HCT116 (cell line): Measurements from ENCODE around the gene BPIFB4.

ENCODE experiments used
- CBX3 ChIP-seq: IDR thresholded peaks from 2 replicates; pipeline ENCODE4 v1.6.1; 2012; ENCODE audit warnings: low read depth
- EGR1 ChIP-seq: IDR thresholded peaks from 2 replicates; pipeline ENCODE4 v1.6.1; 2012; ENCODE audit warnings: low read depth
- EZH2 ChIP-seq: fragments of 200-600 bp; sonication (generic); IDR thresholded peaks from 2 replicates; pipeline ENCODE4 v1.6.1; 2017; ENCODE audit warnings: antibody characterized with exemption, mixed run types
- JUND ChIP-seq: IDR thresholded peaks from 2 replicates; pipeline ENCODE4 v1.6.1; 2012
- MAX ChIP-seq: IDR thresholded peaks from 2 replicates; pipeline ENCODE4 v1.6.1; 2012
- POLR2A ChIP-seq: IDR thresholded peaks from 2 replicates; pipeline ENCODE4 v1.7.0; 2011; ENCODE audit warnings: borderline replicate concordance; ENCODE audit not compliant: insufficient read depth, insufficient read length; ENCODE audit errors: extremely low read depth
- POLR2AphosphoS5 ChIP-seq: IDR thresholded peaks from 2 replicates; pipeline ENCODE4 v1.6.1; 2011; ENCODE audit warnings: mild to moderate bottlenecking, low read depth, low read length, moderate library complexity
- SP1 ChIP-seq: IDR thresholded peaks from 2 replicates; pipeline ENCODE4 v1.6.1; 2012; ENCODE audit warnings: low read depth
- ZBTB33 ChIP-seq: IDR thresholded peaks from 2 replicates; pipeline ENCODE4 v1.6.1; 2011; ENCODE audit warnings: mild to moderate bottlenecking, low read length, moderate library complexity; ENCODE audit not compliant: insufficient replicate concordance; ENCODE audit errors: extremely low read depth
- ZNF274 ChIP-seq: fragments of 200-500 bp; sonication (Bioruptor generic); IDR thresholded peaks from 2 replicates; pipeline ENCODE4 v1.6.1; 2014; ENCODE audit warnings: mild to moderate bottlenecking, low read depth, low read length, inconsistent platforms
- TF ChIP-seq, protein P1 (sequence below), 3 experiments: fragments of 200-600 bp in 1 of 3; sonication (generic) in 1 of 3; IDR thresholded peaks in 2 of 3; conservative IDR thresholded peaks in 1 of 3; 2 replicates each; pipeline ENCODE4 v1.5.1; 2012 to 2017; ENCODE audit warnings: low read depth in 2 of 3, low read length in 2 of 3, antibody characterized with exemption in 1 of 3, borderline replicate concordance in 1 of 3, control low read depth in 1 of 3, mild to moderate bottlenecking in 1 of 3, mixed read lengths in 1 of 3, mixed run types in 1 of 3, moderate library complexity in 1 of 3; ENCODE audit not compliant: insufficient read depth in 1 of 3
- TF ChIP-seq, protein P2 (sequence below): IDR thresholded peaks from 2 replicates; pipeline ENCODE4 v1.6.1; 2012; ENCODE audit warnings: low read depth
- TF ChIP-seq, protein P3 (sequence below): IDR thresholded peaks from 2 replicates; pipeline ENCODE4 v1.6.1; 2012

- no peak for TF ChIP-seq POLR2AphosphoS5
- TF ChIP-seq, protein P1, sequence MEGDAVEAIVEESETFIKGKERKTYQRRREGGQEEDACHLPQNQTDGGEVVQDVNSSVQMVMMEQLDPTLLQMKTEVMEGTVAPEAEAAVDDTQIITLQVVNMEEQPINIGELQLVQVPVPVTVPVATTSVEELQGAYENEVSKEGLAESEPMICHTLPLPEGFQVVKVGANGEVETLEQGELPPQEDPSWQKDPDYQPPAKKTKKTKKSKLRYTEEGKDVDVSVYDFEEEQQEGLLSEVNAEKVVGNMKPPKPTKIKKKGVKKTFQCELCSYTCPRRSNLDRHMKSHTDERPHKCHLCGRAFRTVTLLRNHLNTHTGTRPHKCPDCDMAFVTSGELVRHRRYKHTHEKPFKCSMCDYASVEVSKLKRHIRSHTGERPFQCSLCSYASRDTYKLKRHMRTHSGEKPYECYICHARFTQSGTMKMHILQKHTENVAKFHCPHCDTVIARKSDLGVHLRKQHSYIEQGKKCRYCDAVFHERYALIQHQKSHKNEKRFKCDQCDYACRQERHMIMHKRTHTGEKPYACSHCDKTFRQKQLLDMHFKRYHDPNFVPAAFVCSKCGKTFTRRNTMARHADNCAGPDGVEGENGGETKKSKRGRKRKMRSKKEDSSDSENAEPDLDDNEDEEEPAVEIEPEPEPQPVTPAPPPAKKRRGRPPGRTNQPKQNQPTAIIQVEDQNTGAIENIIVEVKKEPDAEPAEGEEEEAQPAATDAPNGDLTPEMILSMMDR (IDR thresholded peaks at IDR 0.05 in 2 of 3, conservative IDR thresholded peaks at IDR 0.05 in 1 of 3; ENCODE audit: borderline replicate concordance in 1 of 3, insufficient read depth in 1 of 3, low read depth in 2 of 3, low read length in 2 of 3) = no peak
- TF ChIP-seq, protein P2, sequence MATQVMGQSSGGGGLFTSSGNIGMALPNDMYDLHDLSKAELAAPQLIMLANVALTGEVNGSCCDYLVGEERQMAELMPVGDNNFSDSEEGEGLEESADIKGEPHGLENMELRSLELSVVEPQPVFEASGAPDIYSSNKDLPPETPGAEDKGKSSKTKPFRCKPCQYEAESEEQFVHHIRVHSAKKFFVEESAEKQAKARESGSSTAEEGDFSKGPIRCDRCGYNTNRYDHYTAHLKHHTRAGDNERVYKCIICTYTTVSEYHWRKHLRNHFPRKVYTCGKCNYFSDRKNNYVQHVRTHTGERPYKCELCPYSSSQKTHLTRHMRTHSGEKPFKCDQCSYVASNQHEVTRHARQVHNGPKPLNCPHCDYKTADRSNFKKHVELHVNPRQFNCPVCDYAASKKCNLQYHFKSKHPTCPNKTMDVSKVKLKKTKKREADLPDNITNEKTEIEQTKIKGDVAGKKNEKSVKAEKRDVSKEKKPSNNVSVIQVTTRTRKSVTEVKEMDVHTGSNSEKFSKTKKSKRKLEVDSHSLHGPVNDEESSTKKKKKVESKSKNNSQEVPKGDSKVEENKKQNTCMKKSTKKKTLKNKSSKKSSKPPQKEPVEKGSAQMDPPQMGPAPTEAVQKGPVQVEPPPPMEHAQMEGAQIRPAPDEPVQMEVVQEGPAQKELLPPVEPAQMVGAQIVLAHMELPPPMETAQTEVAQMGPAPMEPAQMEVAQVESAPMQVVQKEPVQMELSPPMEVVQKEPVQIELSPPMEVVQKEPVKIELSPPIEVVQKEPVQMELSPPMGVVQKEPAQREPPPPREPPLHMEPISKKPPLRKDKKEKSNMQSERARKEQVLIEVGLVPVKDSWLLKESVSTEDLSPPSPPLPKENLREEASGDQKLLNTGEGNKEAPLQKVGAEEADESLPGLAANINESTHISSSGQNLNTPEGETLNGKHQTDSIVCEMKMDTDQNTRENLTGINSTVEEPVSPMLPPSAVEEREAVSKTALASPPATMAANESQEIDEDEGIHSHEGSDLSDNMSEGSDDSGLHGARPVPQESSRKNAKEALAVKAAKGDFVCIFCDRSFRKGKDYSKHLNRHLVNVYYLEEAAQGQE = no peak
- no peak for TF ChIP-seq ZNF274
- TF ChIP-seq EGR1 = no peak
- no peak for TF ChIP-seq EZH2
- TF ChIP-seq SP1 = no peak
- no peak for TF ChIP-seq CBX3
- TF ChIP-seq POLR2A = no peak
- TF ChIP-seq, protein P3, sequence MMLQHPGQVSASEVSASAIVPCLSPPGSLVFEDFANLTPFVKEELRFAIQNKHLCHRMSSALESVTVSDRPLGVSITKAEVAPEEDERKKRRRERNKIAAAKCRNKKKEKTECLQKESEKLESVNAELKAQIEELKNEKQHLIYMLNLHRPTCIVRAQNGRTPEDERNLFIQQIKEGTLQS = no peak
- no peak for TF ChIP-seq ZBTB33
- no peak for TF ChIP-seq MAX
- no peak for TF ChIP-seq JUND
Measured at GRCh38 chr20:33046412-33046811, 33.0 kb upstream of the BPIFB4 start.
